Activated T-helper 9 cell treated with anti-CD3 and anti-CD28 coated beads, Interleukin-2, amount 50 U/mL, for 16 hours (primary cell): ENCODE results near the gene DVL1.

Experiments
- DNase-seq: peaks from one replicate; pipeline ENCODE4 v3.0.0-alpha.2; 2020; ENCODE audit warnings: low read depth

DVL1 gene

GRCh38 chr1:1340185-1340584 is 9.0 kb downstream of the DVL1 start:
- no peak for DNase-seq

DNA sequence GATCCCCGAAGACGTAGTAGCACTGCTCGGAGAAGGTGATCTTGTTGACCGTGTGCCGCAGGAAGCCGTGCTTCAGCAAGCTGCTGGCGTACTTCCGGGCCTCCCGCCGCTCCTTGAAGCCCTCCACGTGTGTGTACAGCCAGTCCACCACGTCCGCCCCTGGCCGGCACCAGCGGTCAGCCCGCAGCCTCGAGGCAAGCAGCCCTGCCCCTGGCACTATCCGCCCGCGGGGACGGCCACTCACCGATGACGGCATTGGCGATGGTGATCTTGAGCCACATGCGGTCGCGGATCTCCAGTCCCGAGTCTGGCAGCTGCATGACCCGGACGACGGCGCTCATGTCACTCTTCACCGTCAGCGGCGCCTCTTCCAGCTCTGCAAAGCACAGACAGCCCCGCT is 10.9 kb downstream of the DVL1 start:
- DNase-seq: no peak

DNA sequence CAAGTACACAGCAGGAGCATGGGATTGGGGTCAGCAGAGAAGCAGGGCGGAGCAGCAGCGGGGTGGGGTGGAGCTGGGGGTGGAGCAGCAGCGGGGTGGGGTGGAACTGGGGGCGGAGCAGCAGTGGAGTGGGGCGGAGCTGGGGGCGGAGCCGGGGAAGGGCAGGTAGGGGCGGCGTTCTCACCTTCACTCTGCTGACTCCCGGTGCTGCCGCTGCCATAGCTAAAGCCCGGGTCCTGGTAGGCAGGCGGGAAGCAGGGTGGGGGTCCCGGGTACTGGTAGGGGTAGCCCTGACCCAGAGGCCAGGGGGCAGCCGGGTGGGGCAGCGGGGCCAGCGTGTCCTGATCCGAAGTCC is 11.4 kb downstream of the DVL1 start:
- DNase-seq: no peak

DNA sequence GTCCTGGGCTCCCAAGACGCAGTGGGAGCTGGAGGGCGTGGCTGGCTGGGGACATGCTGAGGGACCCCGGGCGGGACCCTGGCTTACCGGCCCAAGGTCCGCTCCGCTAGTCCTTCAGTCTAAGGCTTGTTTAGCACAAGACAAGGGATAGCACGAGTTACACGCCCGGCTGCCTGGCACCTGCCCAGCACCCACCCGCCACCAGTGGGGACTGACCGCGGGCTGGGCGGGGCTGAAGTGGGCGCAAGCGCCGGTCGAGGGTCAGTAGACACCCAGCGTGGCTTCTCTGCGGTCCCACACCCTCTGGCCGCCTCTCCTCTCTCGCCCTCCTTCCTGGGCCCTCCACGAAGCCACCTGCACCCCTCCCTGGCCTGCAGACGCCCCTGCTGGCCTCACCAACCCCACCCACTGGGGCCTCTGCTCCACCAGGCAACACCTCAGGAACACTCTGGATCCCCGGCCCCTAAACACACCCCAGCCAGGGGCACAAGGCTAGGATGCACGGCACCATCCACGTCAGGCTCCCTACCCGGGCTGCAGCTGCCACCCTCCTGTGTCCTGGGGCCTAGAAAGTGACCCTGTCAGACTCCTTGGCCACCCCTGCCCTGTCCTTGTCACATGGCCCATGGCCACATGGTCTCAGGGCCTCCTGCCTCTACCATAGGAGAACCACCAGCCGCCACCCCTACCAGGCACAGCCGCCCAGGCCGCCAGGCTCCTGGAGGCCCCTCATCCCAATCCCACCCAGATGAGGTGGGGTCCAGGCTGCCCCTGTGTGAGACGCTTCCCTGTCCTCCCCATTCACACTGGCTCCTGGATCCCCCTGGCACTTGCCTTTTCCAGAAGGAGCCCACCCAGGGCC is 12.1 kb downstream of the DVL1 start:
- DNase-seq: no peak

GRCh38 chr1:1336446-1336845 is 12.8 kb downstream of the DVL1 start:
- DNase-seq: no peak

DNA sequence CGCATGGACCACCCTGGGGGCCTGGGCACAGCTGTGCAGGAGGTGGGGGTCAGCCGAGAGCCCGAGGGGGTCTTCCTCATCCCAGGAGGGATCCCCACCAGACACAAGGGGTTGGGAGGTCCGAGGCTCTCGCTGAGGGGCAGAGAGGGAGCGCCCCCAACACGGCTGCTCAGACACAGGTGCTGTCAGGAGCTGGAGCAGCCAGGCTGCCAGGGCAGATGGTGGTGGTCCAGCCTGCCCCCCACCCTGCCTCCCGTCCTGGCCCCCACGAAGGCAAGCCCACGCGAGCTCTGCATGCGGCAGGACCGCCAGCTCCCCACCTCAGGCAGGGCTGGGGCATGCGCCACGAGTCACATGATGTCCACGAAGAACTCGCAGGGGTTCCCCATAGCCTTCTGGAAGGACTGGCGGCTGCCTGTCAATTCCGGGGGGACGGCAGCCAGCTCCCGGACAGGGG is 13.4 kb downstream of the DVL1 start:
- DNase-seq: no peak

GRCh38 chr1:1335283-1335682 is 13.9 kb downstream of the DVL1 start:
- no peak for DNase-seq

DNA sequence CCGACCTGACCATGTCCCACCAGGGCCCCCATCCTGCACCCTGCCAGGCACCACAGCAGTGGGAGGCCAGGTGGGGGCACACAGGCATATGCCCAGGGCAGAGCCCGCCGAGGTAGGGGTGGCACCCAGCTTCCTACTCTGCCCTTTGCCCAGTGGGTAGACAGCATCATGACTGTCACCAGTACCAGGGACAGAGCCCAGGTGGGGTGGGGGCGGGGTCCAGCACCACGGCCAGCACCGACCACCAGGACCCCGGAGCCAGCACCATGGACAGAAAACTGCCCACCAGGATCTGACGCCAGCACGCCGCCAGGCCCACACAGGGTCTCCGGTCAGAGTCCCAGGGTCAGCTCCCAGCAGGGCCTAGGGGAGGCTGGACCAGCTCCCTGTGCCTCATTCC is 14.4 kb downstream of the DVL1 start:
- DNase-seq: no peak

DNA sequence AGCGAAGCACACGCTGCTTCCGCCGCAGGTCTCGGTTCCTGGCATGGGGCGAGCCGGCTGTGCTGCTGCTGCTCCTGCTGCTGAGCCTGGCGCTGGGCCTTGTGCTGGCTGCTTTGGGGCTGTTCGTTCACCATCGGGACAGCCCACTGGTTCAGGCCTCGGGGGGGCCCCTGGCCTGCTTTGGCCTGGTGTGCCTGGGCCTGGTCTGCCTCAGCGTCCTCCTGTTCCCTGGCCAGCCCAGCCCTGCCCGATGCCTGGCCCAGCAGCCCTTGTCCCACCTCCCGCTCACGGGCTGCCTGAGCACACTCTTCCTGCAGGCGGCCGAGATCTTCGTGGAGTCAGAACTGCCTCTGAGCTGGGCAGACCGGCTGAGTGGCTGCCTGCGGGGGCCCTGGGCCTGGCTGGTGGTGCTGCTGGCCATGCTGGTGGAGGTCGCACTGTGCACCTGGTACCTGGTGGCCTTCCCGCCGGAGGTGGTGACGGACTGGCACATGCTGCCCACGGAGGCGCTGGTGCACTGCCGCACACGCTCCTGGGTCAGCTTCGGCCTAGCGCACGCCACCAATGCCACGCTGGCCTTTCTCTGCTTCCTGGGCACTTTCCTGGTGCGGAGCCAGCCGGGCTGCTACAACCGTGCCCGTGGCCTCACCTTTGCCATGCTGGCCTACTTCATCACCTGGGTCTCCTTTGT is 15.5 kb downstream of the DVL1 start:
- no peak for DNase-seq

GRCh38 chr1:1332774-1333480 is 16.3 kb downstream of the DVL1 start:
- DNase-seq: no peak

DNA sequence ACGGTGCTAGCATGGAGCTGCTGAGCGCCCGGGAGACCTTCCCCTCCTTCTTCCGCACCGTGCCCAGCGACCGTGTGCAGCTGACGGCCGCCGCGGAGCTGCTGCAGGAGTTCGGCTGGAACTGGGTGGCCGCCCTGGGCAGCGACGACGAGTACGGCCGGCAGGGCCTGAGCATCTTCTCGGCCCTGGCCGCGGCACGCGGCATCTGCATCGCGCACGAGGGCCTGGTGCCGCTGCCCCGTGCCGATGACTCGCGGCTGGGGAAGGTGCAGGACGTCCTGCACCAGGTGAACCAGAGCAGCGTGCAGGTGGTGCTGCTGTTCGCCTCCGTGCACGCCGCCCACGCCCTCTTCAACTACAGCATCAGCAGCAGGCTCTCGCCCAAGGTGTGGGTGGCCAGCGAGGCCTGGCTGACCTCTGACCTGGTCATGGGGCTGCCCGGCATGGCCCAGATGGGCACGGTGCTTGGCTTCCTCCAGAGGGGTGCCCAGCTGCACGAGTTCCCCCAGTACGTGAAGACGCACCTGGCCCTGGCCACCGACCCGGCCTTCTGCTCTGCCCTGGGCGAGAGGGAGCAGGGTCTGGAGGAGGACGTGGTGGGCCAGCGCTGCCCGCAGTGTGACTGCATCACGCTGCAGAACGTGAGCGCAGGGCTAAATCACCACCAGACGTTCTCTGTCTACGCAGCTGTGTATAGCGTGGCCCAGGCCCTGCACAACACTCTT is 17.0 kb downstream of the DVL1 start:
- DNase-seq: no peak

GRCh38 chr1:1331068-1331965 is 17.9 kb downstream of the DVL1 start, which contains the start of gene TAS1R3:
Gene TAS1R3 (plus strand): TSS chr1:1331280. CDS start chr1:1331346, 66 bp downstream.
- DNase-seq: no peak

GRCh38 chr1:1330366-1331067 is 18.7 kb downstream of the DVL1 start:
- no peak for DNase-seq

DNA sequence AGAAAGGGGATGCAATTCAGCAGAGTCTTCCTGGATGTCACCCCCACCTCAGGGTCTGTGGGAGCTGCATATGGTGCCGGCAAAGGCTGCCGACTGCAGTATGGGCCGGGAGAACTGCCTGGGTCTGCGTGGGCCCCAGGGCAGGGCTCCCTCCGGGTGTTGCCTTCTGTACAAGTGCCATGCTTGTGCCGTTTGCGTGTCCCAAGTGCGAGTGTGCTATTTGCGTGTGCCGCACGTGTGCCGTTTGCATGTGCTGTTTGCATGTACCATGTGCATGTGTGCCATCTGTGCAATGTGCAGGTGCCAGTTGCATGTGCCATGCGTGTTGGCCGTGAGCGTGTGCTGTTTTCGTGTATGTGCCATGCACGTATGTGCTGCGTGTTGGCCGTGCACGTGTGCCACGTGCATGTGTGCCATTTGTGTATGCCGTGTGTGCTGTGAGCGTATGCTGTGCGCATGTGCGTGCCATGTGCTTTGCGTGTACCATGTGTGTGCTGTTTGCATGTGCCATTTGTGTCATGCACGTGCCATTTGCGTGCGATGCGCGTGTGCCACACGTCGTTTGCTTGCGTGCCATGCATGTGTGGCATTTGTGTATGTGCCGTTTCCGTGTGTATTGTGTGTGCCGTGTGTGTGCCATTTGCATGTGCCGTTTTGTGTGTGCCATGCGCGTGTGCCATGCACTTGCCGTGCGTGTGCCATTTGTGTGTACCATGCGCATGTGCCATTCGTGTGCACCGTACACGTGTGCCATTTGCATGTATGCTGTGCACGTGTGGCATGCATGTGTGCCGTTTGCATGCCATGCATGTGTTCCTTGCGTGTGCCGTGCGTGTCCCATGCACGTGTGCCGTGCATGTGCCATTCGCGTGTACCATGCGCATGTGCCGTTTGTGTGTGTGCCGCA is 19.7 kb downstream of the DVL1 start:
- DNase-seq: no peak

GRCh38 chr1:1328254-1328653 is 21.0 kb downstream of the DVL1 start:
- DNase-seq: no peak

- DNase-seq: no peak
Measured at GRCh38 chr1:1327291-1327690, 21.9 kb downstream of the DVL1 start.

- DNase-seq: no peak
Measured at GRCh38 chr1:1326075-1326605, 23.1 kb downstream of the DVL1 start.

DNA sequence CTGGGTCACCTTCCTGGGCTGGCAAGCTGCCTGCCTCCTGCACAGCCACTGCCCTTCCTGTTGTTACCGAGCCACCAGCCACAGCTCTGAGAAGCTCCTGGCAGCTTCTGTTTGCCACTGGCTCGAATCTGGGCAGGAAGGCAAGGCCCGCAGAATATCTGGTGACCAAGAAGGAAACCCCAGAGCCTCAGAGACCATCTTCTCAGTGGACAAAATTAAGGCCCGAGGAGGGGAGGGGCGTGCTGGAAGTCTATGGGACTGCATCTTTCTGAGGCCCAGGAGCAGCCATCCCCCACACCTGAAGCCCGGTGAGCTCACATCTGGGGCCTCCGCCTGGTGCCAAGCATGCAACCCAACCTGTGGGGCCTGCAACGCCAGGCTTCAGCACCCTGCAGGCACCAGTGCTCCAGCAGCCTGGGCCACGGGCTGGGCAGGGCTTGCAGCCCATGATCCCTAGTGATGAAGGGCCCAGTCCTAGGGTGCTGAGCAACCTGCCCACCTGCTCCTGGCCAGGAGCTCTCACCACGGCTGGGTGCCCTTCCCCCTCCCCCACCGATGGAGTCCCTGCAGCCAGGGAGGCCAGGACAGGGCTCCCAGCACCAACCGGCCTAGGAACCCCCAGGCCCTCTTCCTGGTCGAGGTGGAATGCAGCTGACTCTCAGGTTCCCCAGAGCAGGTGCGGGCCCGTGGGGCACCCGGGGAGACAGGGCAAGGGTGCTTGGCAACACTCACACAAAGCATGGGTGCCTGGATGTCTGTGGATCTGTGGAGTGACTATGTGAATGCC is 23.7 kb downstream of the DVL1 start:
- no peak for DNase-seq
